ENCODE measurements around the gene MEIOSIN. TPM values are rescaled to one million over a fixed set of nuclear protein-coding genes. Genes with fewer than 3 reads are reported as not detected.
A peak's percentile ranks its signal among the peaks of the same experiment; 100 is the strongest.

Gene MEIOSIN
- total and polyA plus RNA-seq, 4 experiments from 2014 or later = not detected

- H3K27me3 ChIP-seq (ENCODE audit: insufficient read depth, low read length) = no peaks in the 10 kb centered on the region
- no peaks in the 10 kb centered on the region for H3K4me1 ChIP-seq (ENCODE audit: insufficient read depth, low read length)
- no peak for DNase-seq
- no peaks in the 10 kb centered on the region for H3K9me3 Mint-ChIP-seq
- POLR2A ChIA-PET (ENCODE audit: partially characterized antibody) = no interaction called here
- peaks cover 0 to 1% (median 0%) of the 10 kb centered on the region in 4 donors for H3K4me1 Mint-ChIP-seq
- H3K9me3 ChIP-seq (ENCODE audit: control insufficient read depth in 1 of 2, low read length in 2 of 2) = no peaks in the 10 kb centered on the region
- H3K4me3 ChIP-seq (ENCODE audit: low read length in 2 of 2) = no peak overlapping the region
- CTCF ChIA-PET (ENCODE audit: partially characterized antibody) = no interaction called here
- peaks cover 0 to 2% of the 10 kb centered on the region in 2 donors for H3K27me3 Mint-ChIP-seq
- H3K36me3 ChIP-seq (ENCODE audit: insufficient read depth, low read length) = no peaks in the 10 kb centered on the region
- no peak overlapping the region for H3K27ac Mint-ChIP-seq
- H3K4me3 Mint-ChIP-seq = no peak overlapping the region
- no peak overlapping the region for H3K27ac ChIP-seq (ENCODE audit: low read depth, low read length)
- H3K36me3 Mint-ChIP-seq = no peaks in the 10 kb centered on the region
- intact Hi-C loops (cut with micrococcal nuclease) = no loop called here
These were observed 25.7 kb downstream of the MEIOSIN start for GRCh38 chr19:45758921-45759320.

- Histone ChIP-seq H3K4me1 (ENCODE audit: insufficient read depth, low read length) (no peaks in the 10 kb centered on the region), H3K36me3 (ENCODE audit: insufficient read depth, low read length) (no peaks in the 10 kb centered on the region), H3K27ac (ENCODE audit: low read depth, low read length) (no peak overlapping the region), H3K4me3 (ENCODE audit: low read length in 2 of 2) (no peak overlapping the region), H3K9me3 (ENCODE audit: control insufficient read depth in 1 of 2, low read length in 2 of 2) (no peaks in the 10 kb centered on the region), H3K27me3 (ENCODE audit: insufficient read depth, low read length) (no peaks in the 10 kb centered on the region)
- POLR2A ChIA-PET (ENCODE audit: partially characterized antibody) = no interaction called here
- Mint-ChIP-seq H3K9me3 (no peaks in the 10 kb centered on the region), H3K4me3 (no peak overlapping the region), H3K36me3 (no peaks in the 10 kb centered on the region), H3K27ac (no peak overlapping the region), H3K4me1 (peaks cover 0 to 1% (median 0%) of the 10 kb centered on the region in 4 donors), H3K27me3 (peaks cover 2 to 8% of the 10 kb centered on the region in 2 donors)
- intact Hi-C loops (cut with micrococcal nuclease) = no loop called here
- no peak for DNase-seq
- CTCF ChIA-PET (ENCODE audit: partially characterized antibody) = no interaction called here
These were observed 28.5 kb downstream of the MEIOSIN start for GRCh38 chr19:45761714-45762113.

- peaks cover 2 to 8% of the 10 kb centered on the region in 2 donors for H3K27me3 Mint-ChIP-seq
- H3K27ac Mint-ChIP-seq = no peak overlapping the region
- no peaks in the 10 kb centered on the region for H3K36me3 ChIP-seq (ENCODE audit: insufficient read depth, low read length)
- H3K27ac ChIP-seq (ENCODE audit: low read depth, low read length) = no peak overlapping the region
- ChIA-PET POLR2A (ENCODE audit: partially characterized antibody) (no interaction called here), CTCF (ENCODE audit: partially characterized antibody) (interaction anchor here (0.7 kb wide), 1 partner anchor 37 kb away, joined by 3 read pairs; no protein-coding TSS in a partner anchor)
- intact Hi-C loops (cut with micrococcal nuclease) = no loop called here
- H3K4me3 ChIP-seq (ENCODE audit: low read length in 2 of 2) = no peak overlapping the region
- no peaks in the 10 kb centered on the region for H3K9me3 Mint-ChIP-seq
- peaks cover 4% of the 10 kb centered on the region for H3K4me1 ChIP-seq (ENCODE audit: insufficient read depth, low read length)
- H3K4me3 Mint-ChIP-seq = no peak overlapping the region
- H3K9me3 ChIP-seq (ENCODE audit: control insufficient read depth in 1 of 2, low read length in 2 of 2) = no peaks in the 10 kb centered on the region
- no peaks in the 10 kb centered on the region for H3K36me3 Mint-ChIP-seq
- peaks cover 0 to 1% (median 0%) of the 10 kb centered on the region in 4 donors for H3K4me1 Mint-ChIP-seq
- no peaks in the 10 kb centered on the region for H3K27me3 ChIP-seq (ENCODE audit: insufficient read depth, low read length)
- no peak for DNase-seq
These were observed 29.8 kb downstream of the MEIOSIN start for GRCh38 chr19:45762870-45763631.

GRCh38 chr19:45763691-45764294, 30.6 kb downstream of the MEIOSIN start:
- H3K4me3 Mint-ChIP-seq = no peak overlapping the region
- no peaks in the 10 kb centered on the region for H3K27me3 ChIP-seq (ENCODE audit: insufficient read depth, low read length)
- H3K4me1 ChIP-seq (ENCODE audit: insufficient read depth, low read length) = peaks cover 5% of the 10 kb centered on the region
- no peaks in the 10 kb centered on the region for H3K9me3 ChIP-seq (ENCODE audit: control insufficient read depth in 1 of 2, low read length in 2 of 2)
- peaks cover 0 to 1% (median under 1%) of the 10 kb centered on the region in 4 donors for H3K4me1 Mint-ChIP-seq
- ChIA-PET POLR2A (ENCODE audit: partially characterized antibody) (no interaction called here), CTCF (ENCODE audit: partially characterized antibody) (no interaction called here)
- no peaks in the 10 kb centered on the region for H3K36me3 ChIP-seq (ENCODE audit: insufficient read depth, low read length)
- no peak for DNase-seq
- no peak overlapping the region for H3K27ac Mint-ChIP-seq
- H3K4me3 ChIP-seq (ENCODE audit: low read length in 2 of 2) = no peak overlapping the region
- no peaks in the 10 kb centered on the region for H3K9me3 Mint-ChIP-seq
- intact Hi-C loops (cut with micrococcal nuclease) = no loop called here
- H3K27me3 Mint-ChIP-seq = peaks cover 2 to 8% of the 10 kb centered on the region in 2 donors
- H3K36me3 Mint-ChIP-seq = no peaks in the 10 kb centered on the region
- no peak overlapping the region for H3K27ac ChIP-seq (ENCODE audit: low read depth, low read length)

- Mint-ChIP-seq H3K36me3 (no peaks in the 10 kb centered on the region), H3K27ac (peak overlapping the region in 1 of 7 donors; percentile 60), H3K9me3 (no peaks in the 10 kb centered on the region), H3K4me3 (peak overlapping the region in 1 of 8 donors; percentile 52), H3K4me1 (peaks cover 0 to 7% (median under 1%) of the 10 kb centered on the region in 4 donors), H3K27me3 (peaks cover 1 to 8% of the 10 kb centered on the region in 2 donors)
- H3K4me1 ChIP-seq (ENCODE audit: insufficient read depth, low read length) = peaks cover 7% of the 10 kb centered on the region
- no peaks in the 10 kb centered on the region for H3K9me3 ChIP-seq (ENCODE audit: control insufficient read depth in 1 of 2, low read length in 2 of 2)
- no peaks in the 10 kb centered on the region for H3K27me3 ChIP-seq (ENCODE audit: insufficient read depth, low read length)
- no peak overlapping the region for H3K4me3 ChIP-seq (ENCODE audit: low read length in 2 of 2)
- H3K27ac ChIP-seq (ENCODE audit: low read depth, low read length) = no peak overlapping the region
- ChIA-PET CTCF (ENCODE audit: partially characterized antibody) (no interaction called here), POLR2A (ENCODE audit: partially characterized antibody) (no interaction called here)
- DNase-seq = no peak
- H3K36me3 ChIP-seq (ENCODE audit: insufficient read depth, low read length) = no peaks in the 10 kb centered on the region
- intact Hi-C loops (cut with micrococcal nuclease) = no loop called here
These were observed 31.2 kb downstream of the MEIOSIN start for GRCh38 chr19:45764475-45764874.

GRCh38 chr19:45764945-45765701, 31.9 kb downstream of the MEIOSIN start:
- Histone ChIP-seq H3K27me3 (ENCODE audit: insufficient read depth, low read length) (no peaks in the 10 kb centered on the region), H3K4me1 (ENCODE audit: insufficient read depth, low read length) (peaks cover 13% of the 10 kb centered on the region), H3K36me3 (ENCODE audit: insufficient read depth, low read length) (no peaks in the 10 kb centered on the region), H3K9me3 (ENCODE audit: control insufficient read depth in 1 of 2, low read length in 2 of 2) (no peaks in the 10 kb centered on the region), H3K27ac (ENCODE audit: low read depth, low read length) (no peak overlapping the region), H3K4me3 (ENCODE audit: low read length in 2 of 2) (no peak overlapping the region)
- ChIA-PET POLR2A (ENCODE audit: partially characterized antibody) (no interaction called here), CTCF (ENCODE audit: partially characterized antibody) (no interaction called here)
- H3K27ac Mint-ChIP-seq = peak overlapping the region in 1 of 7 donors; percentile 60
- intact Hi-C loops (cut with micrococcal nuclease) = loop anchor here (5.0 kb wide), 1 partner anchor 48 kb away; no protein-coding TSS in a partner anchor
- no peaks in the 10 kb centered on the region for H3K9me3 Mint-ChIP-seq
- peaks cover 0 to 2% of the 10 kb centered on the region in 2 donors for H3K36me3 Mint-ChIP-seq
- peaks cover 0 to 14% (median 3%) of the 10 kb centered on the region in 4 donors for H3K4me1 Mint-ChIP-seq
- H3K4me3 Mint-ChIP-seq = peak overlapping the region in 2 of 8 donors; percentile 36 to 52
- DNase-seq = no peak
- H3K27me3 Mint-ChIP-seq = peaks cover 1 to 11% of the 10 kb centered on the region in 2 donors

- Histone ChIP-seq H3K27ac (ENCODE audit: low read depth, low read length) (no peak overlapping the region), H3K9me3 (ENCODE audit: control insufficient read depth in 1 of 2, low read length in 2 of 2) (no peaks in the 10 kb centered on the region), H3K27me3 (ENCODE audit: insufficient read depth, low read length) (no peaks in the 10 kb centered on the region), H3K4me1 (ENCODE audit: insufficient read depth, low read length) (peaks cover 18% of the 10 kb centered on the region), H3K36me3 (ENCODE audit: insufficient read depth, low read length) (no peaks in the 10 kb centered on the region), H3K4me3 (ENCODE audit: low read length in 2 of 2) (no peak overlapping the region)
- ChIA-PET POLR2A (ENCODE audit: partially characterized antibody) (no interaction called here), CTCF (ENCODE audit: partially characterized antibody) (interaction anchor here (5.3 kb wide), 1 partner anchor 32 kb away, joined by 238 read pairs; the partner anchor contains the start of gene DMWD)
- H3K4me1 Mint-ChIP-seq = peaks cover 1 to 21% (median 4%) of the 10 kb centered on the region in 4 donors
- H3K27ac Mint-ChIP-seq = no peak overlapping the region
- H3K36me3 Mint-ChIP-seq = peaks cover 0 to 2% of the 10 kb centered on the region in 2 donors
- DNase-seq = no peak
- peaks cover 1 to 13% of the 10 kb centered on the region in 2 donors for H3K27me3 Mint-ChIP-seq
- intact Hi-C loops (cut with micrococcal nuclease) = loop anchor here (5.0 kb wide), 1 partner anchor 48 kb away; no protein-coding TSS in a partner anchor
- no peak overlapping the region for H3K4me3 Mint-ChIP-seq
- H3K9me3 Mint-ChIP-seq = no peaks in the 10 kb centered on the region
These were observed 32.6 kb downstream of the MEIOSIN start for GRCh38 chr19:45765702-45766295.
